CD4-positive, alpha-beta T cell (primary cell): ENCODE measurements around the gene ICE2. TPM values are rescaled to one million over a fixed set of nuclear protein-coding genes. Genes with fewer than 3 reads are reported as not detected.
A peak's percentile ranks its signal among the peaks of the same experiment; 100 is the strongest.
"Not testable (repeated sequence)": the region's sequence is repeated elsewhere in the genome, so short reads cannot be mapped to it uniquely, and the experiment has no call there.

ENCODE experiments used
- ATAC-seq: fragments of 200-7000 bp; cut with Tn5 transposase; one replicate; pipeline ENCODE4 v1.10.0; 2022; ENCODE audit warnings: mild to moderate bottlenecking; ENCODE audit not compliant: poor library complexity
- CTCF ChIA-PET: fragments of 350-600 bp; sonication (Branson Sonifier 250); formaldehyde crosslinking; loops from one replicate; lab custom pipeline; 2021; ENCODE audit warnings: antibody characterized with exemption, inconsistent platforms; lab: Charles Lee
- POLR2A ChIA-PET: fragments of 350-600 bp; sonication (Branson Sonifier 250); formaldehyde crosslinking; loops from one replicate; lab custom pipeline; 2021; ENCODE audit warnings: antibody characterized with exemption, inconsistent platforms; lab: Charles Lee
- DNase-seq, 14 experiments: peaks; one replicate each; pipeline ENCODE4 v3.0.0-alpha.2; 2013 to 2020; ENCODE audit warnings: mixed read lengths in 2 of 14
- H3K27ac ChIP-seq, 2 donors: one replicate each; pipeline versions ENCODE4 v1.5.1 to v1.7.0; 2013; ENCODE audit warnings: low read length in 2 of 2, low read depth in 1 of 2, mild to moderate bottlenecking in 1 of 2
- H3K27me3 ChIP-seq, 2 experiments: 1 replicate in 1 of 2; 2 replicates in 1 of 2; pipeline versions ENCODE4 v1.6.1 to v1.7.0; 2013; ENCODE audit warnings: low read length in 2 of 2, control low read depth in 1 of 2, mild to moderate bottlenecking in 1 of 2, moderate library complexity in 1 of 2; ENCODE audit not compliant: insufficient read depth in 2 of 2, control insufficient read depth in 1 of 2
- H3K36me3 ChIP-seq: one replicate; pipeline ENCODE4 v1.6.1; 2013; ENCODE audit warnings: low read length, control low read depth; ENCODE audit not compliant: insufficient read depth
- H3K4me1 ChIP-seq: one replicate; pipeline ENCODE4 v1.6.1; 2013; ENCODE audit warnings: low read length, control low read depth; ENCODE audit not compliant: insufficient read depth
- H3K4me3 ChIP-seq: one replicate; pipeline ENCODE4 v1.5.1; 2013; ENCODE audit warnings: mild to moderate bottlenecking, low read length, moderate library complexity
- H3K9me3 ChIP-seq, 2 experiments: 1 replicate in 1 of 2; 2 replicates in 1 of 2; pipeline versions ENCODE4 v1.6.1 to v1.7.0; 2013; ENCODE audit warnings: low read length in 2 of 2, mild to moderate bottlenecking in 2 of 2, control low read depth in 1 of 2, moderate library complexity in 1 of 2; ENCODE audit not compliant: control insufficient read depth in 1 of 2, insufficient read depth in 1 of 2
- H3K27ac Mint-ChIP-seq: one replicate; pipeline ENCODE4 v1.8.0; 2020; ENCODE audit warnings: mixed read lengths
- H3K27me3 Mint-ChIP-seq: one replicate; pipeline ENCODE4 v1.8.0; 2021; ENCODE audit warnings: mixed read lengths
- H3K36me3 Mint-ChIP-seq: one replicate; pipeline ENCODE4 v1.8.0; 2021; ENCODE audit warnings: low read depth, mixed read lengths
- H3K4me1 Mint-ChIP-seq: one replicate; pipeline ENCODE4 v1.8.0; 2021; ENCODE audit warnings: low read depth, mixed read lengths
- H3K4me3 Mint-ChIP-seq: one replicate; pipeline ENCODE4 v1.8.0; 2020; ENCODE audit warnings: mild to moderate bottlenecking, mixed read lengths
- H3K9me3 Mint-ChIP-seq: one replicate; pipeline ENCODE4 v1.8.0; 2020; ENCODE audit warnings: mixed read lengths
- CTCF ChIP-seq: fragments of 200-600 bp; IDR thresholded peaks from one replicate; pipeline ENCODE4 v1.8.0; 2022; ENCODE audit warnings: antibody characterized with exemption, mild to moderate bottlenecking
- intact Hi-C, 2 experiments: fragments of 100-400 bp; cut with DNase I in 1 of 2; cut with micrococcal nuclease in 1 of 2; formaldehyde crosslinking; loops; one replicate each; pipeline versions ENCODE4 v1.15.1 to v1.9.0; 2023 to 2025; cut with DNase I, micrococcal nuclease
- total RNA-seq, 174 experiments: library from RNA in 2 of 174; stranded (reverse) in 2 of 174; gene quantifications; one replicate each; pipeline ENCODE4 v1.2.3 and lab custom pipeline; 2021 to 2026

Gene ICE2
- total RNA-seq, 2 experiments from 2014 or later: 20.4 to 23.4 TPM

GRCh38 chr15:60411774-60412425, 67.0 kb downstream of the ICE2 start:
- peaks cover 10% of the 10 kb centered on the region for H3K4me1 Mint-ChIP-seq
- no peaks in the 10 kb centered on the region for H3K27me3 Mint-ChIP-seq
- H3K27me3 ChIP-seq: no peaks in the 10 kb centered on the region
- DNase-seq (no peak), ATAC-seq (no peak)
- no peak overlapping the region for H3K4me3 Mint-ChIP-seq
- TF ChIP-seq CTCF: no peak
- no peaks in the 10 kb centered on the region for H3K36me3 ChIP-seq
- POLR2A ChIA-PET: interaction anchor here (2.5 kb wide), 1 partner anchor 14 kb away, joined by 8 read pairs; the partner anchor contains the start of gene ANXA2
- peaks cover 15% of the 10 kb centered on the region for H3K4me1 ChIP-seq
- CTCF ChIA-PET: interaction anchor here (0.6 kb wide), 1 partner anchor 48 kb away, joined by 3 read pairs; no protein-coding TSS in a partner anchor
- intact Hi-C loops: no loop called here
- no peaks in the 10 kb centered on the region for H3K36me3 Mint-ChIP-seq
- no peak overlapping the region for H3K27ac ChIP-seq
- no peak overlapping the region for H3K4me3 ChIP-seq
- no peaks in the 10 kb centered on the region for H3K9me3 Mint-ChIP-seq
- H3K9me3 ChIP-seq: no peaks in the 10 kb centered on the region
- H3K27ac Mint-ChIP-seq: no peak overlapping the region

DNA sequence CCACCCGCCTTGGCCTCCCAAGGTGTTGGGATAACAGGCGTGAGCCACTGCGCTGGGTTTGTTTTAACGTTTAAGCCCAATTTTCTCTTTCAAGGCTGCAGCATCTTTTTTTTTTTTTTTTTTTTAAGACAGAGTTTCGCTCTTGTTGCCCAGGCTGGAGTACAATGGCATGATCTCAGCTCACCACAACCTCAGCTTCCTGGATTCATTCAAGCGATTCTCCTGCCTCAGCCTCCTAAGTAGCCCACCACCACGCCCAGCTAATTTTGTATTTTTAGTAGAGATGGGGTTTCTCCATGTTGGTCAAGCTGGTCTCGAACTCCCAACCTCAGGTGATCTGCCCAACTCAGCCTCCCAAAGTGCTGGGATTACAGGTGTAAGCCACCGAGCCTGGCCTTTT, 68.6 kb downstream of the ICE2 start:
- H3K27ac Mint-ChIP-seq, H3K27ac ChIP-seq, H3K36me3 Mint-ChIP-seq: not testable (repeated sequence)

GRCh38 chr15:60408463-60408981, 70.4 kb downstream of the ICE2 start:
- TF ChIP-seq CTCF: no peak
- ATAC-seq: peak; percentile 78
- H3K27me3 ChIP-seq: no peaks in the 10 kb centered on the region
- H3K36me3 ChIP-seq: no peaks in the 10 kb centered on the region
- H3K9me3 ChIP-seq: no peaks in the 10 kb centered on the region
- no peaks in the 10 kb centered on the region for H3K9me3 Mint-ChIP-seq
- peak overlapping the region in 1 of 2 donors; percentile 49 for H3K27ac ChIP-seq
- H3K36me3 Mint-ChIP-seq: no peaks in the 10 kb centered on the region
- POLR2A ChIA-PET: interaction anchor here (3.9 kb wide), 1 partner anchor 10 kb away, joined by 25 read pairs; the partner anchor contains the start of gene ANXA2
- H3K27me3 Mint-ChIP-seq: no peaks in the 10 kb centered on the region
- no peak overlapping the region for H3K4me3 Mint-ChIP-seq
- H3K4me1 ChIP-seq: peaks cover 15% of the 10 kb centered on the region
- peaks cover 10% of the 10 kb centered on the region for H3K4me1 Mint-ChIP-seq
- CTCF ChIA-PET: interaction anchor here (1.1 kb wide), 1 partner anchor 10 kb away, joined by 4 read pairs; no protein-coding TSS in a partner anchor
- no peak overlapping the region for H3K4me3 ChIP-seq
- intact Hi-C loops: no loop called here
- peak overlapping the region; percentile 25 for H3K27ac Mint-ChIP-seq
- peak in 3 of 14 experiments; percentile 55 to 79 (median 61) for DNase-seq

More for the DNA sequence above, 68.6 kb downstream of the ICE2 start:
- DNase-seq, H3K27me3 Mint-ChIP-seq, H3K4me3 ChIP-seq, H3K36me3 ChIP-seq, intact Hi-C loops, ATAC-seq, CTCF ChIA-PET, H3K9me3 Mint-ChIP-seq, H3K27me3 ChIP-seq, H3K9me3 ChIP-seq, H3K4me3 Mint-ChIP-seq: not testable (repeated sequence)
- peaks cover 10% of the 10 kb centered on the region for H3K4me1 Mint-ChIP-seq
- POLR2A ChIA-PET: interaction anchor here (2.5 kb wide), 1 partner anchor 13 kb away, joined by 8 read pairs; the partner anchor contains the start of gene ANXA2
- peaks cover 15% of the 10 kb centered on the region for H3K4me1 ChIP-seq
